GM06990 (cell line): ENCODE data around the gene ANKRD13C.

Experiments
- DNase-seq: peaks from one replicate; pipeline ENCODE4 v3.0.0-alpha.2; 2011; ENCODE audit not compliant: insufficient read length; ENCODE audit errors: extremely low read depth
- H3K27me3 ChIP-seq: replicated peaks from 2 replicates; pipeline ENCODE4 v1.6.0; 2011; ENCODE audit warnings: low read length; ENCODE audit not compliant: control insufficient read depth, insufficient read depth
- H3K36me3 ChIP-seq: 2 replicates; pipeline ENCODE4 v1.5.1; 2011; ENCODE audit warnings: low read length; ENCODE audit not compliant: control insufficient read depth, insufficient read depth
- H3K4me3 ChIP-seq: replicated peaks from 2 replicates; pipeline ENCODE4 v1.5.1; 2011; ENCODE audit warnings: low read depth, mild to moderate bottlenecking, control low read depth, low read length
- TF ChIP-seq, protein P1 (sequence below): IDR thresholded peaks from 2 replicates; pipeline ENCODE4 v1.5.1; 2011; ENCODE audit warnings: low read length, control low read depth, mild to moderate bottlenecking, inconsistent platforms; ENCODE audit not compliant: insufficient read depth, poor library complexity, severe bottlenecking

ANKRD13C gene

DNA sequence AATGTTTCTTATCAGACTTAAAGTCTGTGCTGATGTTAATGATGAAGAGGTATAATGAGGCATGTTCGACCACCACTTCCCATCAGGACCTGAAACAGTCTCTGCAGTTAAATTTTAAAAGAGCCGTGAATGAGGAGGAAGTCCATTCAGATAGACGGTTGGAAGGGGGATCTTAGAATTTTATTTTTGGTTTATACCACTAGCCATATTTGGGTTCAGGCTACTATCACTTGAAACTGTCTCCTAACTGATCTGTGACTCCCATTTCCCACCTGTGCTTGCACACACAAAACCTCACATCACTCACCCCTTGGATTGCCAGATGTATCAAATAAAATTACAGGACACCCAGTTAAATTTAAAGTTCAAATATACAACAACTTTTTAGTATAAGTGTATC, 9.9 kb upstream of the ANKRD13C start:
- TF ChIP-seq, protein P1, sequence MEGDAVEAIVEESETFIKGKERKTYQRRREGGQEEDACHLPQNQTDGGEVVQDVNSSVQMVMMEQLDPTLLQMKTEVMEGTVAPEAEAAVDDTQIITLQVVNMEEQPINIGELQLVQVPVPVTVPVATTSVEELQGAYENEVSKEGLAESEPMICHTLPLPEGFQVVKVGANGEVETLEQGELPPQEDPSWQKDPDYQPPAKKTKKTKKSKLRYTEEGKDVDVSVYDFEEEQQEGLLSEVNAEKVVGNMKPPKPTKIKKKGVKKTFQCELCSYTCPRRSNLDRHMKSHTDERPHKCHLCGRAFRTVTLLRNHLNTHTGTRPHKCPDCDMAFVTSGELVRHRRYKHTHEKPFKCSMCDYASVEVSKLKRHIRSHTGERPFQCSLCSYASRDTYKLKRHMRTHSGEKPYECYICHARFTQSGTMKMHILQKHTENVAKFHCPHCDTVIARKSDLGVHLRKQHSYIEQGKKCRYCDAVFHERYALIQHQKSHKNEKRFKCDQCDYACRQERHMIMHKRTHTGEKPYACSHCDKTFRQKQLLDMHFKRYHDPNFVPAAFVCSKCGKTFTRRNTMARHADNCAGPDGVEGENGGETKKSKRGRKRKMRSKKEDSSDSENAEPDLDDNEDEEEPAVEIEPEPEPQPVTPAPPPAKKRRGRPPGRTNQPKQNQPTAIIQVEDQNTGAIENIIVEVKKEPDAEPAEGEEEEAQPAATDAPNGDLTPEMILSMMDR: no peak
- Histone ChIP-seq H3K4me3 (no peak overlapping the region), H3K27me3 (no peaks in the 10 kb centered on the region), H3K36me3 (no peaks in the 10 kb centered on the region)
- no peak for DNase-seq

DNA sequence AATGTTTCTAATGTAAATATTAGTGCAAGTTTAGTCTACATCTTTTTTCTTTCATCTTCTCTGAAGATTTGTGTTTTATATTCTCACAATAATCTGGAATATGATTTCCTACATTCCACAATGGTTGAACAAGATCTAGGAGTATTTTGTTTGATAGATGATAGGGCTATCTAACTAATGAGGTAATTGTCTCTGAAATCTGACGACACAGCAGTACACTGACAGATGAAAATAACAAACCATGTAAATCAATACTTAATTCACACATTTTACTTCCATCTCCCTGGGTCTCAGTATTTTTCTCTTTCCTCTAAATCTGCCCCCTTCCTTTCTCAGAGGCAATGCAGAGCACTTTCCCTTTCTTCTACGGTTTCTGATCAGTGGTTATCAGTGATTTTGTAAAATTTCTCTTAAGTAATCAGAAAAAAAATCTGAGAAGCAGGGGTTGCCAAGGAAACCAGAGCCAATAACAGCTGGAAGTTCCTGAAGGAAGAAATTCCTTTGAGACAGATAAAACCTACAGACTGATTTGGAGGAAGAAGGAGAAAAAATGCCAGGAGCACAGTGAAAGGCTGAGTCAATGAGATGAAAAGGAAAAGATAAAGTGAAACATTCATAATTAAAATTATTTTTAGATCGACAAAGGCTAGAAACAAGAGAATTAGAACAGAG, 7.3 kb upstream of the ANKRD13C start:
- TF ChIP-seq, protein P1: no peak
- H3K27me3 ChIP-seq: no peaks in the 10 kb centered on the region
- no peaks in the 10 kb centered on the region for H3K36me3 ChIP-seq
- H3K4me3 ChIP-seq: no peak overlapping the region
- no peak for DNase-seq

DNA sequence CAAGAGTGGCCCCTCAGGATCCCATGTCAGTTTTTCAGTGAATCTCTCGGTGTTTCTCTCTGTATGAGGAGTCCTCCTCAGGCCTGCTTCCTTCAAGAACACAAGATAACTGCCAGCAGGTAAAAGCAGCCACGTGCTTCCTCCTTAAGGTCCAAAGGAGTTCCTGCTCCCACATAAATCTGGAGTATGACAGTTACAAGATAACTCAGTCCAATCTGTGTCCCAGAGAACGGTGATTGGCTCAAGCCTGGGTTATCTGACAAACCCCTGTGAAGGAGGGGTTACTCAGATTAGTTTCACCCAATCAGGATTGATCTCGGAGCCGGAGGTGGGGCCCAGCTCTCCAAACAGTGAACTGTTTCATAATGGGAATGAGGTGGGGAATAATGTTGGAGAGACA, 5.8 kb upstream of the ANKRD13C start:
- TF ChIP-seq, protein P1: no peak
- no peak overlapping the region for H3K4me3 ChIP-seq
- DNase-seq: no peak
- H3K36me3 ChIP-seq: no peaks in the 10 kb centered on the region
- H3K27me3 ChIP-seq: no peaks in the 10 kb centered on the region

DNA sequence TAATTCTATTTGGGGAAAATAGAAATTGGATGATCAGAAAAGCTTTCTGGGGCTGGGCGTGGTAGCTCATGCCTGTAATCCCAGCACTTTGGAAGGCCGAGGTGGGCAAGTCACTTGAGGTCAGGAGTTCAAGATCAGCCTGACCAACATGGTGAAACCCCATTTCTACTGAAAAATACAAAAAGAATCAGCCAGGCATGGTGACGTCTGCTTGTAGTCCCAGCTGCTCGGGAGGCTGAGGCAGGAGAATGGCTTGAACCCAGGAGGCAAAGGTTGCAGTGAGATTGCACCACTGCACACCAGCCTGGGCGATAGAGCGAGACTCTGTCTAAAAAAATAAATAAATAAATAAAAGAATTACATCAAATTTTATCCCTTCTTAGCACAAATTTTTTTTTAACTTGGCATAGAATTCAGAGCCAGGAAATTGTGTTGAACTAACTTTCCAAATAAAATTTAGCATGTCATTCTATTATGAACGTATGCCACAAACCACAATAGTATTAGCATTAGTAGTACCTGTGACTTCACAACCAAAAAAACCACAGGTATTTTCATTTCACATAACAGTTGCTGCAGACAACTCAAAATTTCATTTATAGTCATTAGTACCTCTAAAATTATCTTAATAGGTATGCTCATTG, 4.5 kb upstream of the ANKRD13C start:
- H3K4me3 ChIP-seq: no peak overlapping the region
- H3K36me3 ChIP-seq: no peaks in the 10 kb centered on the region
- peak; percentile 68 for DNase-seq
- TF ChIP-seq, protein P1: no peak
- H3K27me3 ChIP-seq: no peaks in the 10 kb centered on the region

DNA sequence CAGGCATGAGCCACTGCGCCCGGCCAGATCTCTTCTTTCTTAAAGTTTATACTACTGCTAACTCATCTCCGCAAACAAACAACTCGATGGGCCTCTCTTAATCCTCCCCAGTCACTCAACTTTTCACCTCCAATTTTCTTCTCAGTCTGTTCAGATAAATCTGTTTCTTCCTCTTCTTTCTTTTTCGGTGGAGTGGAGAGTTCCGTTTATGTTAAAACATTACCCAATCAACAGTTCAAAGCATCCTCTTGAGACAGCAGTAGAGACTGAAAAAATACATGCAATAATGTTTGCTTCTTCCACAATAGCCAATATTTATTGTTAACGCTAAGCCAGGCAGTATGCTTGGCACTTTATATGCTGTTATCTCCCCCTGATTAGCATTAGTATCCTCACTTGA, 1.4 kb upstream of the ANKRD13C start:
- TF ChIP-seq, protein P1: no peak
- no peaks in the 10 kb centered on the region for H3K36me3 ChIP-seq
- DNase-seq: no peak
- H3K4me3 ChIP-seq: no peak overlapping the region
- H3K27me3 ChIP-seq: no peaks in the 10 kb centered on the region
